Body of pancreas (tissue), 4 donors: ENCODE measurements around the gene ALCAM.

Experiments used
- CTCF ChIP-seq, 7 experiments: fragments of 450-650 bp in 4 of 7; fragments of 200-600 bp in 3 of 7; sonication (generic) in 3 of 7; IDR thresholded peaks; one replicate each; pipeline ENCODE4 v1.5.1; 2016 to 2019; ENCODE audit warnings: antibody characterized with exemption in 7 of 7
- POLR2A ChIP-seq, 3 donors: fragments of 450-650 bp; IDR thresholded peaks; one replicate each; pipeline ENCODE4 v1.6.1; 2016; ENCODE audit warnings: antibody characterized with exemption in 3 of 3, mild to moderate bottlenecking in 2 of 3

- no peak for TF ChIP-seq POLR2A (IDR thresholded peaks at IDR 0.05)
- TF ChIP-seq CTCF (IDR thresholded peaks at IDR 0.05) = no peak
Observed at GRCh38 chr3:105505170-105505569, 138.5 kb downstream of the ALCAM start.
